Measurements from ENCODE around the gene FGF3. TPM values are rescaled to one million over a fixed set of nuclear protein-coding genes. Genes with fewer than 3 reads are reported as not detected.

The FGF3 gene
- polyA plus RNA-seq, 1 of the 3 experiments (the other 2 are of a cell fraction) = not detected

DNA sequence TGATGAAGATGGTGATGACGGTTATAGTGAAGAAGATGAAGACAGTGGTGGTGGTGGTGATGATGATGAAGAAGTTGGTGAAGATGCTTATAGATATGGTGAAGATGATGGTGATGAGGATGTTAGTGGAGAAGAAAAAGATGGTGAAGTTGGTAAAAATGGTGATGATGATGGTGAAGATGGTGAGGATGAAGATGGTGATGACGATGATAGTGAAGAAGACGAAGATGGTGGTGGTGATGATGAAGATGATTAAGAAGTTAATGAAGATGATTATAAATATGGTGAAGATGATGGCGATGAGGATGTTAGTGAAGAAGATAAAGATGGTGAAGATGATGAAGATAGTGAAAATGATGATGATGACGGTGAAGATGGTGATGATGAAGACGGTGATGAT is 25.2 kb upstream of the FGF3 start:
- no peaks in the 10 kb centered on the region for H4K20me1 ChIP-seq (ENCODE audit: insufficient read depth)
- no peak overlapping the region for H3K4me3 ChIP-seq (ENCODE audit: low read depth in 2 of 2, low read length in 1 of 2)
- H3K36me3 ChIP-seq (replicated peaks in 1 of 2; ENCODE audit: control insufficient read depth in 1 of 2, insufficient read depth in 2 of 2, low read length in 1 of 2) = no peaks in the 10 kb centered on the region
- H3K4me1 ChIP-seq (ENCODE audit: control insufficient read depth in 1 of 2, insufficient read depth in 2 of 2, low read depth in 1 of 2, low read length in 1 of 2) = no peaks in the 10 kb centered on the region; a peak in 1 of 4 replicates
- TF ChIP-seq TAF1 (IDR thresholded peaks at IDR 0.05; ENCODE audit: borderline replicate concordance, low read depth, low read length) (no peak), MXI1 (IDR thresholded peaks at IDR 0.05; ENCODE audit: low read depth, low read length) (no peak), JUND (IDR thresholded peaks at IDR 0.05) (no peak), RAD21 (IDR thresholded peaks at IDR 0.05; ENCODE audit: low read length) (no peak)
- TF ChIP-seq, protein P1, sequence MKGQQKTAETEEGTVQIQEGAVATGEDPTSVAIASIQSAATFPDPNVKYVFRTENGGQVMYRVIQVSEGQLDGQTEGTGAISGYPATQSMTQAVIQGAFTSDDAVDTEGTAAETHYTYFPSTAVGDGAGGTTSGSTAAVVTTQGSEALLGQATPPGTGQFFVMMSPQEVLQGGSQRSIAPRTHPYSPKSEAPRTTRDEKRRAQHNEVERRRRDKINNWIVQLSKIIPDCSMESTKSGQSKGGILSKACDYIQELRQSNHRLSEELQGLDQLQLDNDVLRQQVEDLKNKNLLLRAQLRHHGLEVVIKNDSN (IDR thresholded peaks at IDR 0.05; ENCODE audit: borderline replicate concordance, low read depth) = no peak
- no peaks in the 10 kb centered on the region for H3K79me2 ChIP-seq (ENCODE audit: insufficient read depth)
- no peak for DNase-seq
- H3K27ac ChIP-seq (ENCODE audit: low read depth in 2 of 2, low read length in 1 of 2) = no peak overlapping the region
- POLR2A ChIA-PET = no interaction called here
- H3K9me2 ChIP-seq = no peaks in the 10 kb centered on the region
- H3K4me2 ChIP-seq = no peak overlapping the region
- 72% methylated on average over 6 of the region's 6 CpGs for WGBS (ENCODE audit: low lambda C conversion rate)
- H3K27me3 ChIP-seq (ENCODE audit: insufficient read depth) = no peaks in the 10 kb centered on the region
- no peak overlapping the region for H2AFZ ChIP-seq (ENCODE audit: low read depth)
- CTCF ChIA-PET = no interaction called here
- no peaks in the 10 kb centered on the region for H3F3A ChIP-seq (replicated peaks; ENCODE audit: insufficient read depth)
- H3K9me3 ChIP-seq = no peaks in the 10 kb centered on the region
- no peak overlapping the region for H3K9ac ChIP-seq

DNA sequence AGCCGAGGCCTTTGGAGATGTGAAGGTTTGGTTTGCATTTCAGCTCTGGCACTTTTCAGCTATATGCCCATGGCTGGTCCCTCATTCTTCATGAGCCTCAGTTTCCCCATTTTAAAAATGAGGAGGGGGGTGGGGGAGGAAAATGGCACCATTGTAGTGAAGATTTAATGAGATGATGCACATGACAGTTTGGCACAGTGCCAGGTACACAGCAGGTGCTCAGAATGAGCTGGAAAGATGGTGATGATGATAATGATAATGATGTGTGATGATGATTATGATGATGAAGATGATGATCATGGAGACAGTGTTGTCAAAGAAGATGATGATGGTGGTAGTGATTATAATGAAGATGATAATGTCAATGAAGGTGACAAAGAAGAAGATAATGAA is 24.3 kb upstream of the FGF3 start:
- POLR2A ChIA-PET = no interaction called here
- CTCF ChIA-PET = interaction anchor here (0.6 to 1.1 kb wide), 3 partner anchors 43 to 159 kb away, joined by 3 read pairs; no protein-coding TSS in a partner anchor
- H3K27me3 ChIP-seq (ENCODE audit: insufficient read depth) = no peaks in the 10 kb centered on the region

DNA sequence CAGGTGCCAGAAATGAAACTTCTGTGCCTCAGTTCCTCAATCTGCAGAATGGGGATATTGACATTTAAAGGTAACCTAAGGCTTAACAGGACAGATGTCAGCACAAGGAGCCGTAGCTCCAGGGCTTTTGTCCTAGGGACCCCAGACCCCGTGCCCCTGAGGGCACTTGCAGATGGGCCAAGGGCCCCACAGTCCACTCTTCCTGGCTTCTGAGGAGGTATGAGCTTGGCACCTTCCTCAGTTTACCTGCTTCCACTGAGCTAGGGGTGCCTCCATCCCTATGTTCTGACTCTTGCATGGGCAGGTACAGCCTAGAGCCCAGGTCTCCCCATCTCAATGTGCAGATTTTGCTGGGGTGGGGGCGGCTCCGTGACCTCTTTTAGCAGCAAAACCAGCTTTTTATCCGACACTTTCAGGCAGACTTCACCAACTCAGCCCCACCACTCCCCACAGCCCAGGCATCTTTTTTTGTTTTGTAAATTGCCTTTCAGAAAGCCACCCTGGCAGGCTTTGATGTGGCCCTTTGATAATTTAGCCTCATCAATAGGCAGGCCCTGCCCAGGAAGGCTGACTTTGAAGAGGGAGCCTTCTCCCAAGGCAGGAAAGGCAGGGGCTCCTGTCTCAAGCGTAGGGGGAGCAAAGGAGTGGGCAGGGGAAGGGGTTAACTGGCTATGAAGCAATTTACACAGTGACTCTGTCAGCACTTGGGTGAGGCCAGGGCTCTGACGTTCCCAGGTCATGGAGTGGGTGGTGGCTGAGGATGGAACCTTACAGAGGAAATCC is 23.7 kb upstream of the FGF3 start:
- Histone ChIP-seq H3K4me2 (no peak overlapping the region), H3K27ac (ENCODE audit: low read depth in 2 of 2, low read length in 1 of 2) (no peak overlapping the region), H3K4me3 (ENCODE audit: low read depth in 2 of 2, low read length in 1 of 2) (no peak overlapping the region), H3K79me2 (ENCODE audit: insufficient read depth) (no peaks in the 10 kb centered on the region), H3K9ac (no peak overlapping the region), H3K9me3 (no peaks in the 10 kb centered on the region), H3K9me2 (no peaks in the 10 kb centered on the region), H3K4me1 (ENCODE audit: control insufficient read depth in 1 of 2, insufficient read depth in 2 of 2, low read depth in 1 of 2, low read length in 1 of 2) (no peaks in the 10 kb centered on the region; a peak in 1 of 4 replicates), H4K20me1 (ENCODE audit: insufficient read depth) (no peaks in the 10 kb centered on the region), H3K36me3 (replicated peaks in 1 of 2; ENCODE audit: control insufficient read depth in 1 of 2, insufficient read depth in 2 of 2, low read length in 1 of 2) (no peaks in the 10 kb centered on the region), H3K27me3 (ENCODE audit: insufficient read depth) (no peaks in the 10 kb centered on the region), H2AFZ (ENCODE audit: low read depth) (no peak overlapping the region), H3F3A (replicated peaks; ENCODE audit: insufficient read depth) (no peaks in the 10 kb centered on the region)
- DNase-seq = no peak
- POLR2A ChIA-PET = no interaction called here
- CTCF ChIA-PET = interaction anchor here (0.6 to 1.8 kb wide), 12 partner anchors 14 to 353 kb away, joined by 3 to 7 read pairs (median 4); no protein-coding TSS in a partner anchor
- WGBS (ENCODE audit: low lambda C conversion rate) = 31% methylated on average over 7 of the region's 7 CpGs
- no peak for TF ChIP-seq MXI1 (IDR thresholded peaks at IDR 0.05; ENCODE audit: low read depth, low read length)
- TF ChIP-seq SMC3 (IDR thresholded peaks at IDR 0.05; ENCODE audit: low read depth, low read length) = no peak
- TF ChIP-seq, protein P2, sequence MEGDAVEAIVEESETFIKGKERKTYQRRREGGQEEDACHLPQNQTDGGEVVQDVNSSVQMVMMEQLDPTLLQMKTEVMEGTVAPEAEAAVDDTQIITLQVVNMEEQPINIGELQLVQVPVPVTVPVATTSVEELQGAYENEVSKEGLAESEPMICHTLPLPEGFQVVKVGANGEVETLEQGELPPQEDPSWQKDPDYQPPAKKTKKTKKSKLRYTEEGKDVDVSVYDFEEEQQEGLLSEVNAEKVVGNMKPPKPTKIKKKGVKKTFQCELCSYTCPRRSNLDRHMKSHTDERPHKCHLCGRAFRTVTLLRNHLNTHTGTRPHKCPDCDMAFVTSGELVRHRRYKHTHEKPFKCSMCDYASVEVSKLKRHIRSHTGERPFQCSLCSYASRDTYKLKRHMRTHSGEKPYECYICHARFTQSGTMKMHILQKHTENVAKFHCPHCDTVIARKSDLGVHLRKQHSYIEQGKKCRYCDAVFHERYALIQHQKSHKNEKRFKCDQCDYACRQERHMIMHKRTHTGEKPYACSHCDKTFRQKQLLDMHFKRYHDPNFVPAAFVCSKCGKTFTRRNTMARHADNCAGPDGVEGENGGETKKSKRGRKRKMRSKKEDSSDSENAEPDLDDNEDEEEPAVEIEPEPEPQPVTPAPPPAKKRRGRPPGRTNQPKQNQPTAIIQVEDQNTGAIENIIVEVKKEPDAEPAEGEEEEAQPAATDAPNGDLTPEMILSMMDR (IDR thresholded peaks at IDR 0.05) = no peak
- no peak for TF ChIP-seq TCF12 (IDR thresholded peaks at IDR 0.05)
- TF ChIP-seq, protein P3, sequence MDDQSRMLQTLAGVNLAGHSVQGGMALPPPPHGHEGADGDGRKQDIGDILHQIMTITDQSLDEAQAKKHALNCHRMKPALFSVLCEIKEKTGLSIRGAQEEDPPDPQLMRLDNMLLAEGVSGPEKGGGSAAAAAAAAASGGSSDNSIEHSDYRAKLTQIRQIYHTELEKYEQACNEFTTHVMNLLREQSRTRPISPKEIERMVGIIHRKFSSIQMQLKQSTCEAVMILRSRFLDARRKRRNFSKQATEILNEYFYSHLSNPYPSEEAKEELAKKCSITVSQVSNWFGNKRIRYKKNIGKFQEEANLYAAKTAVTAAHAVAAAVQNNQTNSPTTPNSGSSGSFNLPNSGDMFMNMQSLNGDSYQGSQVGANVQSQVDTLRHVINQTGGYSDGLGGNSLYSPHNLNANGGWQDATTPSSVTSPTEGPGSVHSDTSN (IDR thresholded peaks at IDR 0.05) = no peak
- no peak for TF ChIP-seq POLR2AphosphoS5 (IDR thresholded peaks at IDR 0.05; ENCODE audit: low read depth, low read length)
- no peak for TF ChIP-seq CHD2 (IDR thresholded peaks at IDR 0.05; ENCODE audit: low read length, partially characterized antibody)
- TF ChIP-seq, protein P1 (IDR thresholded peaks at IDR 0.05; ENCODE audit: borderline replicate concordance, low read depth) = no peak
- no peak for TF ChIP-seq RFX5 (IDR thresholded peaks at IDR 0.05; ENCODE audit: low read length)
- TF ChIP-seq, protein P4, sequence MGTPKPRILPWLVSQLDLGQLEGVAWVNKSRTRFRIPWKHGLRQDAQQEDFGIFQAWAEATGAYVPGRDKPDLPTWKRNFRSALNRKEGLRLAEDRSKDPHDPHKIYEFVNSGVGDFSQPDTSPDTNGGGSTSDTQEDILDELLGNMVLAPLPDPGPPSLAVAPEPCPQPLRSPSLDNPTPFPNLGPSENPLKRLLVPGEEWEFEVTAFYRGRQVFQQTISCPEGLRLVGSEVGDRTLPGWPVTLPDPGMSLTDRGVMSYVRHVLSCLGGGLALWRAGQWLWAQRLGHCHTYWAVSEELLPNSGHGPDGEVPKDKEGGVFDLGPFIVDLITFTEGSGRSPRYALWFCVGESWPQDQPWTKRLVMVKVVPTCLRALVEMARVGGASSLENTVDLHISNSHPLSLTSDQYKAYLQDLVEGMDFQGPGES (IDR thresholded peaks at IDR 0.05; ENCODE audit: low read depth, low read length) = no peak
- TF ChIP-seq GATA2 (CRISPR knock-in tag; IDR thresholded peaks at IDR 0.05) = no peak
- TF ChIP-seq SIN3A (IDR thresholded peaks at IDR 0.05; ENCODE audit: borderline replicate concordance, low read depth, low read length) = no peak

More for the DNA sequence above, 24.3 kb upstream of the FGF3 start:
- H2AFZ ChIP-seq (ENCODE audit: low read depth) = no peak overlapping the region
- H3K9me2 ChIP-seq = no peaks in the 10 kb centered on the region
- no peaks in the 10 kb centered on the region for H3K79me2 ChIP-seq (ENCODE audit: insufficient read depth)
- no peaks in the 10 kb centered on the region for H4K20me1 ChIP-seq (ENCODE audit: insufficient read depth)
- H3K4me2 ChIP-seq = no peak overlapping the region
- no peak overlapping the region for H3K27ac ChIP-seq (ENCODE audit: low read depth in 2 of 2, low read length in 1 of 2)
- 50% methylated on average over 1 of the region's 1 CpG for WGBS (ENCODE audit: low lambda C conversion rate)
- no peak overlapping the region for H3K4me3 ChIP-seq (ENCODE audit: low read depth in 2 of 2, low read length in 1 of 2)
- DNase-seq = no peak
- H3K4me1 ChIP-seq (ENCODE audit: control insufficient read depth in 1 of 2, insufficient read depth in 2 of 2, low read depth in 1 of 2, low read length in 1 of 2) = no peaks in the 10 kb centered on the region; a peak in 1 of 4 replicates
- no peaks in the 10 kb centered on the region for H3K9me3 ChIP-seq
- H3F3A ChIP-seq (replicated peaks; ENCODE audit: insufficient read depth) = no peaks in the 10 kb centered on the region
- no peaks in the 10 kb centered on the region for H3K36me3 ChIP-seq (replicated peaks in 1 of 2; ENCODE audit: control insufficient read depth in 1 of 2, insufficient read depth in 2 of 2, low read length in 1 of 2)
- TF ChIP-seq NFIC (IDR thresholded peaks at IDR 0.05; ENCODE audit: borderline replicate concordance) (0 out of 2 replicates have a peak, but pooled peaks have one; percentile 14), TCF12 (IDR thresholded peaks at IDR 0.05) (no peak)
- no peak overlapping the region for H3K9ac ChIP-seq
